Activated CD8-positive, alpha-beta T cell treated with anti-CD3 and anti-CD28 coated beads for 36 hours (primary cell): Measurements from ENCODE around the gene SGK2. TPM values are rescaled to one million over a fixed set of nuclear protein-coding genes. Genes with fewer than 3 reads are reported as not detected.
"Not testable (repeated sequence)": the region's sequence is repeated elsewhere in the genome, so short reads cannot be mapped to it uniquely, and the experiment has no call there.

ENCODE experiments used
- ATAC-seq: fragments of 200-7000 bp; cut with Tn5 transposase; one replicate; pipeline ENCODE4 v1.10.0; 2021; ENCODE audit warnings: mild to moderate bottlenecking, moderate library complexity
- CTCF ChIA-PET: fragments of 350-600 bp; sonication (Branson Sonifier 250); formaldehyde crosslinking; loops from one replicate; lab custom pipeline; 2021; ENCODE audit warnings: antibody characterized with exemption; lab: Charles Lee
- POLR2A ChIA-PET: fragments of 350-600 bp; sonication (Branson Sonifier 250); formaldehyde crosslinking; loops from one replicate; lab custom pipeline; 2021; ENCODE audit warnings: antibody characterized with exemption; lab: Charles Lee
- DNase-seq: peaks from one replicate; pipeline ENCODE4 v3.0.0-alpha.2; 2020
- H3K27ac Mint-ChIP-seq: one replicate; pipeline ENCODE4 v1.8.0; 2021; ENCODE audit warnings: mild to moderate bottlenecking, mixed read lengths
- H3K27me3 Mint-ChIP-seq: one replicate; pipeline ENCODE4 v1.8.0; 2021; ENCODE audit warnings: mixed read lengths
- H3K36me3 Mint-ChIP-seq: one replicate; pipeline ENCODE4 v1.8.0; 2021; ENCODE audit warnings: low read depth, mixed read lengths
- H3K4me1 Mint-ChIP-seq: one replicate; pipeline ENCODE4 v1.8.0; 2021; ENCODE audit warnings: low read depth, mixed read lengths
- H3K4me3 Mint-ChIP-seq: one replicate; pipeline ENCODE4 v1.8.0; 2021; ENCODE audit warnings: mild to moderate bottlenecking, moderate library complexity, mixed read lengths
- H3K9me3 Mint-ChIP-seq: one replicate; pipeline ENCODE4 v1.8.0; 2021; ENCODE audit warnings: mixed read lengths
- intact Hi-C: fragments of 100-400 bp; cut with micrococcal nuclease; formaldehyde crosslinking; loops from one replicate; pipeline ENCODE4 v1.10.0; 2022
- total RNA-seq, 2 experiments: library from RNA; stranded (reverse); gene quantifications; one replicate each; pipeline ENCODE4 v1.2.3, GENCODE V29; 2021
- TF ChIP-seq, protein P1 (sequence below): fragments of 200-600 bp; IDR thresholded peaks from one replicate; pipeline ENCODE4 v1.8.0; 2022; ENCODE audit warnings: antibody characterized with exemption, mild to moderate bottlenecking

Gene SGK2
- total RNA-seq, 2 experiments from 2014 or later, result 0.16 to 0.50 TPM

- TF ChIP-seq, protein P1, sequence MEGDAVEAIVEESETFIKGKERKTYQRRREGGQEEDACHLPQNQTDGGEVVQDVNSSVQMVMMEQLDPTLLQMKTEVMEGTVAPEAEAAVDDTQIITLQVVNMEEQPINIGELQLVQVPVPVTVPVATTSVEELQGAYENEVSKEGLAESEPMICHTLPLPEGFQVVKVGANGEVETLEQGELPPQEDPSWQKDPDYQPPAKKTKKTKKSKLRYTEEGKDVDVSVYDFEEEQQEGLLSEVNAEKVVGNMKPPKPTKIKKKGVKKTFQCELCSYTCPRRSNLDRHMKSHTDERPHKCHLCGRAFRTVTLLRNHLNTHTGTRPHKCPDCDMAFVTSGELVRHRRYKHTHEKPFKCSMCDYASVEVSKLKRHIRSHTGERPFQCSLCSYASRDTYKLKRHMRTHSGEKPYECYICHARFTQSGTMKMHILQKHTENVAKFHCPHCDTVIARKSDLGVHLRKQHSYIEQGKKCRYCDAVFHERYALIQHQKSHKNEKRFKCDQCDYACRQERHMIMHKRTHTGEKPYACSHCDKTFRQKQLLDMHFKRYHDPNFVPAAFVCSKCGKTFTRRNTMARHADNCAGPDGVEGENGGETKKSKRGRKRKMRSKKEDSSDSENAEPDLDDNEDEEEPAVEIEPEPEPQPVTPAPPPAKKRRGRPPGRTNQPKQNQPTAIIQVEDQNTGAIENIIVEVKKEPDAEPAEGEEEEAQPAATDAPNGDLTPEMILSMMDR, result no peak
- no peaks in the 10 kb centered on the region for H3K36me3 Mint-ChIP-seq
- intact Hi-C loops, result no loop called here
- H3K4me1 Mint-ChIP-seq, result no peaks in the 10 kb centered on the region
- ATAC-seq (no peak), DNase-seq (no peak)
- no peak overlapping the region for H3K27ac Mint-ChIP-seq
- peaks cover 2% of the 10 kb centered on the region for H3K27me3 Mint-ChIP-seq
- ChIA-PET CTCF (interaction anchor here (0.6 to 1.2 kb wide), 2 partner anchors 47 to 96 kb away, joined by 3 to 4 read pairs; no protein-coding TSS in a partner anchor), POLR2A (no interaction called here)
- H3K4me3 Mint-ChIP-seq, result no peak overlapping the region
- no peaks in the 10 kb centered on the region for H3K9me3 Mint-ChIP-seq
These were observed 25.8 kb downstream of the SGK2 start for GRCh38 chr20:43584448-43585136.

DNA sequence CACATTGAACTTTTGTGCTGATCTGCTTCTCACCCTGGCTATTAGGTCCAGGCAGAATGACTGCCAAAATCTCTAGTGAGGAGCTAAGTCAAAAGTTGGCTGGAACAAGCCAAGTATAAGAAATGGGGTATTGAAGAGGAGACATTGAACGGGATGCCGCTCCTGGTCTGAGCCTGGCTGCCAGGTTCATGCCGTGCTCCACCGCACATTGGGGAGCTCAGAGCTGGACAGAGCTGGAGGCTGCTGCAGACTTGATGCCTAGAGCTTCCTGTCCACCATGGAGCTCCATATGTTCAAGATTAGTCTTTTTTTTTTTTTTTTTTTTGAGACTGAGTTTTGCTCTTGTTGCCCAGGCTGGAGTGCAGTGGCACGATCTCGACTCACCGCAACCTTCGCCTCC, 27.8 kb downstream of the SGK2 start:
- ChIA-PET POLR2A (no interaction called here), CTCF (no interaction called here)
- TF ChIP-seq, protein P1, result no peak
- Mint-ChIP-seq H3K27me3 (peaks cover 2% of the 10 kb centered on the region), H3K4me1 (peaks cover 9% of the 10 kb centered on the region), H3K9me3 (no peaks in the 10 kb centered on the region), H3K4me3 (no peak overlapping the region), H3K36me3 (no peaks in the 10 kb centered on the region), H3K27ac (no peak overlapping the region)
- intact Hi-C loops, result no loop called here
- ATAC-seq (no peak), DNase-seq (no peak)

GRCh38 chr20:43588526-43588925, 29.7 kb downstream of the SGK2 start:
- intact Hi-C loops, DNase-seq, CTCF ChIA-PET, H3K4me3 Mint-ChIP-seq, H3K9me3 Mint-ChIP-seq, ATAC-seq, H3K27me3 Mint-ChIP-seq, H3K27ac Mint-ChIP-seq, H3K36me3 Mint-ChIP-seq, POLR2A ChIA-PET: not testable (repeated sequence)
- H3K4me1 Mint-ChIP-seq, result peaks cover 11% of the 10 kb centered on the region

DNA sequence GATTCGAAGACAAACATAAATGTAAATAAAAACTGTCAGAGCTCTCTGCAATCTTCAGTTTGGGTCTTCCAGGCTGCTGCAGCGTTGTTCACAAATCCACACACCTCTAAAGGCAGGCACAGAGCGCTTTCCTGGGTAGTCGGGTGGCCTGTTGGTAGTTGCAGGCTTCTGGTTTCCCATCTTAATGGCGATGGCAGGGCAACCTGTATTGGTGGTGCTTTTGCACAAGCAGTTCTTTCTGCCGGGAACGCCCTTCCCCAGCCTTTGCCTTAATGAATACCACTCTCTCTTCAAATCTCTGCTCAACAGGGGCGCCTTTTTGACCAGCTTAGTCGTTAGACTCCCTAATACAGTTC, 31.2 kb downstream of the SGK2 start:
- intact Hi-C loops, result no loop called here
- TF ChIP-seq, protein P1, result no peak
- Mint-ChIP-seq H3K4me1 (peaks cover 11% of the 10 kb centered on the region), H3K27me3 (no peaks in the 10 kb centered on the region), H3K9me3 (no peaks in the 10 kb centered on the region), H3K4me3 (peak overlapping the region; percentile 85), H3K27ac (peak overlapping the region; percentile 95), H3K36me3 (peaks cover 1% of the 10 kb centered on the region)
- DNase-seq, result peak; percentile 30
- POLR2A ChIA-PET, result interaction anchor here (0.7 to 1.6 kb wide), 5 partner anchors 81 to 326 kb away, joined by 3 to 8 read pairs (median 3); partner anchors contain the start of gene SRSF6
- ATAC-seq, result no peak
- CTCF ChIA-PET, result interaction anchor here (1.0 to 1.2 kb wide), 3 partner anchors 30 to 144 kb away, joined by 3 read pairs; no protein-coding TSS in a partner anchor

GRCh38 chr20:43590392-43591303, 31.8 kb downstream of the SGK2 start, which contains the start of gene IFT52:
IFT52 (plus strand) TSS chr20:43590937; CDS start chr20:43594699, 3,762 bp downstream.
- ChIA-PET POLR2A (interaction anchor here (0.7 to 1.6 kb wide), 7 partner anchors 77 to 326 kb away, joined by 3 to 8 read pairs (median 3); partner anchors contain the start of gene SRSF6), CTCF (interaction anchor here (0.8 to 1.2 kb wide), 5 partner anchors 29 to 243 kb away, joined by 3 read pairs; no protein-coding TSS in a partner anchor)
- DNase-seq, result peak; percentile 92
- peak within 1 kb of the TSS; percentile 95 for H3K27ac Mint-ChIP-seq
- intact Hi-C loops, result no loop called here
- TF ChIP-seq, protein P1, result no peak
- ATAC-seq, result peak; percentile 99
- H3K4me3 Mint-ChIP-seq, result peak within 1 kb of the TSS; percentile 85
- H3K4me1 Mint-ChIP-seq, result peaks cover 11% of the 10 kb centered on the region
- H3K9me3 Mint-ChIP-seq, result no peaks in the 10 kb centered on the region
- H3K36me3 Mint-ChIP-seq, result peaks cover 1% of the 10 kb centered on the region
- H3K27me3 Mint-ChIP-seq, result no peaks in the 10 kb centered on the region

DNA sequence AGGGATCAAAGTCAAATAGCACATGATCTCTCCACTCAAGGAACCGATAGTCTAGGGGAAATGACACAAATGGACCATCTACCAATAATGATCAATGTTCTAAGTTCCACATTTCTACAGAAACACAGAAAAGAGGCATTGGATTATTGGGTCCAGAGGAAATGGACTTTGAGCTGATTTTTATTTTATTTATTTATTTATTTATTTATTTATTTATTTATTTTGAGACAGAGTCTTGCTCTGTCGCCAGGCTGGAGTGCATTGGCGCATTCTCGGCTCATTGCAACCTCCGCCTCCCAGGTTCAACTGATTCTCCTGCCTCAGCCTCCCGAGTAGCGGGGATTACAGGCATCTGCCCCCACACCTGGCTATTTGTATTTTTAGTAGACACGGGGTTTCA, 43.1 kb downstream of the SGK2 start:
- H3K27me3 Mint-ChIP-seq, intact Hi-C loops, POLR2A ChIA-PET, H3K4me1 Mint-ChIP-seq, H3K9me3 Mint-ChIP-seq, H3K27ac Mint-ChIP-seq, ATAC-seq, DNase-seq, CTCF ChIA-PET, H3K4me3 Mint-ChIP-seq: not testable (repeated sequence)
- peaks cover 10% of the 10 kb centered on the region for H3K36me3 Mint-ChIP-seq
